OCI-LY3 (cell line): ENCODE measurements around the gene SMAD3.

Experiments used
- EZH2phosphoT487 ChIP-seq: fragments of 200-600 bp; shearing (Covaris generic); IDR thresholded peaks from 2 replicates; pipeline ENCODE4 v1.6.1; 2018; ENCODE audit warnings: antibody characterized with exemption, mixed run types, low read depth
- TF ChIP-seq, protein P1 (sequence below): fragments of 200-600, 300-600 bp; sonication (generic); IDR thresholded peaks from 2 replicates; pipeline ENCODE4 v1.5.1; 2014; ENCODE audit warnings: antibody characterized with exemption, low read length, low read depth

DNA sequence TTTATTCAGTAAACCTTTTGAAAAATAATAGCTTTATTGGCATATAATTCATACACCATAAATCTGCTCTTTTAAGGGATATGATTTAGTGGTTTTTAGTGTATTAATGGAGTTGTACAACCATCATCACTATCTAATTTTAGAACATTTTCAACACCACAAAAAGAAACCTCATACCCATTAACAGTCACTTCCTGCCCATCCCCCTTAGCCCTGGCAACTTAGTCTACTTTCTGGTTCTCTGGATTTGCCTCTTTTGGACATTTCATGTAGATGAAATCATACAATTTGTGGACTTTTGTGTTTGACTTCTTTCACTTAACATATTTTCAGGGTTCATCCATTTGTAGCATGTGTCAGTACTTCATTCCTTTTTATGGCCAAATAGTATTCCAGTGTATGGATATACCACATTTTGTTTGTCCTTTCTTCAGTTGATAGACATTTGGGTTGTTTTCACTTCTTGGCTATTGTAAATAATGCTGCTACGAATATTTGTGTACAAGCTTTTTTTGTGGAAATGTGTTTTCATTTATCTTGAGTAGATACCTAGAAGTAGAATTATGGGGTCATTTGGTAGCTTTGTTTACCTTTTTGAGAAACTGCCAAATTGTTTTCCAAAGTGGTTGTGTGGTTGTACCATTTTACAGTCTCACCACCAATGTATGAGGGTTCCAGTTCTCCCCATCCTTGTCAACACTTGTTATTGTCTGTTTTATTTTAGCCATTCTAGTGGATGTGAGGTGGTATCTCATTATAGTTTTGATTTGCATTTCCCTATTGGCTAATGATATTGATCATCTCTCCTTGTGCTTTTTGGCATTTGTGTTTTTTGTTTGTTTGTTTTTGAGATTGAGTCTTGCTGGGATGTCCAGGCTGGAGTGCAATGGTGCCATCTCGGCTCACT, 45.8 kb downstream of the SMAD3 start:
- TF ChIP-seq, protein P1, sequence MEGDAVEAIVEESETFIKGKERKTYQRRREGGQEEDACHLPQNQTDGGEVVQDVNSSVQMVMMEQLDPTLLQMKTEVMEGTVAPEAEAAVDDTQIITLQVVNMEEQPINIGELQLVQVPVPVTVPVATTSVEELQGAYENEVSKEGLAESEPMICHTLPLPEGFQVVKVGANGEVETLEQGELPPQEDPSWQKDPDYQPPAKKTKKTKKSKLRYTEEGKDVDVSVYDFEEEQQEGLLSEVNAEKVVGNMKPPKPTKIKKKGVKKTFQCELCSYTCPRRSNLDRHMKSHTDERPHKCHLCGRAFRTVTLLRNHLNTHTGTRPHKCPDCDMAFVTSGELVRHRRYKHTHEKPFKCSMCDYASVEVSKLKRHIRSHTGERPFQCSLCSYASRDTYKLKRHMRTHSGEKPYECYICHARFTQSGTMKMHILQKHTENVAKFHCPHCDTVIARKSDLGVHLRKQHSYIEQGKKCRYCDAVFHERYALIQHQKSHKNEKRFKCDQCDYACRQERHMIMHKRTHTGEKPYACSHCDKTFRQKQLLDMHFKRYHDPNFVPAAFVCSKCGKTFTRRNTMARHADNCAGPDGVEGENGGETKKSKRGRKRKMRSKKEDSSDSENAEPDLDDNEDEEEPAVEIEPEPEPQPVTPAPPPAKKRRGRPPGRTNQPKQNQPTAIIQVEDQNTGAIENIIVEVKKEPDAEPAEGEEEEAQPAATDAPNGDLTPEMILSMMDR: no peak
- TF ChIP-seq EZH2phosphoT487: no peak
